OCI-LY3 (cell line): Measurements from ENCODE around the gene TBC1D5.
"Not testable (repeated sequence)": the region's sequence is repeated elsewhere in the genome, so short reads cannot be mapped to it uniquely, and the experiment has no call there.

Experiments used
- CTCF ChIP-seq: fragments of 200-600, 300-600 bp; sonication (generic); IDR thresholded peaks from 2 replicates; pipeline ENCODE4 v1.5.1; 2014; ENCODE audit warnings: antibody characterized with exemption, low read length, low read depth
- EZH2phosphoT487 ChIP-seq: fragments of 200-600 bp; shearing (Covaris generic); IDR thresholded peaks from 2 replicates; pipeline ENCODE4 v1.6.1; 2018; ENCODE audit warnings: antibody characterized with exemption, mixed run types, low read depth

GRCh38 chr3:17613017-17613416 is 129.4 kb downstream of the TBC1D5 start:
- TF ChIP-seq CTCF, EZH2phosphoT487: not testable (repeated sequence)
